IMR-90 (cell line): ENCODE results near the gene ALG11. TPM values are rescaled to one million over a fixed set of nuclear protein-coding genes. Genes with fewer than 3 reads are reported as not detected.
A peak's percentile ranks its signal among the peaks of the same experiment; 100 is the strongest.

Experiments used
- ATAC-seq: fragments of 200-7000 bp; cut with Tn5 transposase; 2 replicates; pipeline ENCODE4 v1.9.1; 2020; ENCODE audit warnings: low read depth, mild to moderate bottlenecking, moderate library complexity
- BruUV-seq: library from RNA; stranded (reverse); fragments of 400-500 nt; replicated peaks from 2 replicates; lab custom pipeline; 2021; lab: Mats Ljungman, UMichigan
- CTCF ChIA-PET: fragments of 300-600 bp; formaldehyde crosslinking; extraction: SDS; loops from one replicate; lab custom pipeline; 2021; ENCODE audit warnings: antibody characterized with exemption; lab: Yijun Ruan, JAX
- POLR2A ChIA-PET: fragments of 300-600 bp; sonication (Branson Sonifier 250); formaldehyde crosslinking; loops from one replicate; lab custom pipeline; 2022; ENCODE audit warnings: antibody characterized with exemption; ENCODE audit not compliant: unreplicated experiment; lab: Charles Lee
- DNase-seq: peaks from one replicate; pipeline ENCODE4 v3.0.0; 2013
- H2AFZ ChIP-seq: replicated peaks from 2 replicates; pipeline ENCODE3; 2013; ENCODE audit warnings: low read length, mild to moderate bottlenecking; ENCODE audit not compliant: poor library complexity
- H2AK5ac ChIP-seq: 2 replicates; pipeline ENCODE4 v1.6.1; 2013; ENCODE audit warnings: low read depth, low read length, inconsistent platforms
- H2AK9ac ChIP-seq: replicated peaks from 2 replicates; pipeline ENCODE3; 2013; ENCODE audit warnings: mild to moderate bottlenecking, low read depth, low read length, moderate library complexity; ENCODE audit not compliant: poor library complexity
- H2BK120ac ChIP-seq: 2 replicates; pipeline ENCODE4 v1.6.1; 2013; ENCODE audit warnings: low read depth, low read length, inconsistent platforms
- H2BK15ac ChIP-seq: 3 replicates; pipeline ENCODE4 v1.6.1; 2013; ENCODE audit warnings: low read depth, low read length, inconsistent platforms
- H2BK20ac ChIP-seq: 2 replicates; pipeline ENCODE4 v1.6.1; 2013; ENCODE audit warnings: low read depth, mild to moderate bottlenecking, inconsistent platforms, low read length, moderate library complexity
- H2BK5ac ChIP-seq: 2 replicates; pipeline ENCODE4 v1.6.1; 2013; ENCODE audit warnings: mild to moderate bottlenecking, low read depth, low read length, inconsistent platforms; ENCODE audit not compliant: poor library complexity, severe bottlenecking
- H3K14ac ChIP-seq: replicated peaks from 2 replicates; pipeline ENCODE4 v1.6.1; 2013; ENCODE audit warnings: low read depth, low read length, inconsistent platforms
- H3K18ac ChIP-seq: 2 replicates; pipeline ENCODE4 v1.6.1; 2013; ENCODE audit warnings: low read depth, low read length, control low read depth
- H3K23ac ChIP-seq: 2 replicates; pipeline ENCODE4 v1.6.1; 2013; ENCODE audit warnings: low read depth, low read length, inconsistent platforms
- H3K27ac ChIP-seq: 2 replicates; pipeline ENCODE4 v1.5.1; 2013; ENCODE audit warnings: mild to moderate bottlenecking, control low read depth, low read length; ENCODE audit not compliant: insufficient read depth
- H3K27me3 ChIP-seq: 2 replicates; pipeline ENCODE4 v1.6.1; 2013; ENCODE audit warnings: low read length; ENCODE audit not compliant: control insufficient read depth, insufficient read depth
- H3K36me3 ChIP-seq: 2 replicates; pipeline ENCODE4 v1.6.1; 2013; ENCODE audit warnings: low read length, mixed read lengths; ENCODE audit not compliant: control insufficient read depth, insufficient read depth
- H3K4ac ChIP-seq: 2 replicates; pipeline ENCODE4 v1.6.1; 2013; ENCODE audit warnings: low read depth, low read length, inconsistent platforms
- H3K4me1 ChIP-seq: 2 replicates; pipeline ENCODE4 v1.6.1; 2013; ENCODE audit warnings: low read length, mixed read lengths; ENCODE audit not compliant: control insufficient read depth, insufficient read depth
- H3K4me2 ChIP-seq: 2 replicates; pipeline ENCODE4 v1.6.1; 2013; ENCODE audit warnings: low read depth, mild to moderate bottlenecking, control low read depth, low read length, moderate library complexity
- H3K4me3 ChIP-seq: 2 replicates; pipeline ENCODE4 v1.5.1; 2013; ENCODE audit warnings: low read depth, mild to moderate bottlenecking, control low read depth, low read length, moderate library complexity; ENCODE audit not compliant: insufficient read depth
- H3K56ac ChIP-seq: 2 replicates; pipeline ENCODE4 v1.6.1; 2013; ENCODE audit warnings: low read length, inconsistent platforms; ENCODE audit not compliant: insufficient read depth; ENCODE audit errors: extremely low read depth
- H3K79me1 ChIP-seq, 2 experiments: 2 replicates each; pipeline ENCODE4 v1.6.1; 2013; ENCODE audit warnings: low read length in 2 of 2, inconsistent platforms in 1 of 2, low read depth in 1 of 2
- H3K9ac ChIP-seq: 2 replicates; pipeline ENCODE4 v1.6.1; 2013; ENCODE audit warnings: low read depth, low read length, control low read depth
- H3K9me1 ChIP-seq: 2 replicates; pipeline ENCODE4 v1.6.1; 2013; ENCODE audit warnings: low read length, inconsistent platforms; ENCODE audit not compliant: insufficient read depth
- H3K9me3 ChIP-seq: 2 replicates; pipeline ENCODE4 v1.6.1; 2013; ENCODE audit warnings: low read length; ENCODE audit not compliant: control insufficient read depth, insufficient read depth
- H4K20me1 ChIP-seq: 2 replicates; pipeline ENCODE4 v1.6.1; 2013; ENCODE audit warnings: low read length, inconsistent platforms; ENCODE audit not compliant: insufficient read depth
- H4K5ac ChIP-seq: 2 replicates; pipeline ENCODE4 v1.6.1; 2013; ENCODE audit warnings: mild to moderate bottlenecking, low read depth, low read length, control low read depth
- H4K8ac ChIP-seq, 2 experiments: 2 replicates each; pipeline ENCODE4 v1.6.1; 2013; ENCODE audit warnings: low read depth in 2 of 2, low read length in 2 of 2, control low read depth in 1 of 2, inconsistent platforms in 1 of 2
- H4K91ac ChIP-seq: 2 replicates; pipeline ENCODE4 v1.6.1; 2013; ENCODE audit warnings: low read depth, low read length, inconsistent platforms; ENCODE audit not compliant: insufficient read depth
- CEBPB ChIP-seq: IDR thresholded peaks from 2 replicates; pipeline ENCODE4 v1.6.1; 2012; ENCODE audit warnings: low read depth, low read length, improper control_type of control experiment
- NFE2L2 ChIP-seq: fragments of 150-350 bp; IDR thresholded peaks from 2 replicates; pipeline ENCODE4 v1.6.1; 2016; ENCODE audit warnings: low read depth, mild to moderate bottlenecking, low read length
- SMC3 ChIP-seq: fragments of 150-350 bp; IDR thresholded peaks from 2 replicates; pipeline ENCODE4 v1.6.1; 2016; ENCODE audit warnings: low read depth, mild to moderate bottlenecking, antibody characterized with exemption, low read length, moderate library complexity
- WGBS, 2 experiments: methylation state at CpG; one replicate each; pipeline versions ENCODE4 v1.1.5 to v1.1.7; 2013; ENCODE audit warnings: missing lambda C conversion rate in 2 of 2; ENCODE audit not compliant: insufficient read length in 1 of 2; ENCODE audit errors: extremely low coverage in 2 of 2; 5-methylcytosine and 5-hydroxymethylcytosine counted together
- dilution Hi-C: fragments of 300-500 bp; cut with HindIII; formaldehyde crosslinking; loops from one replicate; pipeline ENCODE4 v1.14.3; 2018; ENCODE audit warnings: low sequenced_read_pairs; ENCODE audit not compliant: unreplicated experiment
- in situ Hi-C: fragments of 300-500 bp; cut with MboI; formaldehyde crosslinking; loops from 3 replicates; pipeline ENCODE4 v1.14.3; 2019; ENCODE audit warnings: low sequenced_read_pairs, inconsistent platforms, mixed read lengths
- intact Hi-C: fragments of 100-400 bp; cut with micrococcal nuclease; formaldehyde crosslinking; loops from 2 replicates; pipeline ENCODE4 v1.10.0; 2022
- polyA plus RNA-seq, 3 experiments: library from polyadenylated mRNA; depleted of rRNA; stranded (reverse); fragments of >200 nt; gene quantifications; 2 replicates each; pipeline ENCODE4 v1.2.3, GENCODE V29; 2012; ENCODE audit warnings: low replicate concordance in 1 of 3
- total RNA-seq: library from RNA; depleted of rRNA; stranded (reverse); fragments of >200 nt; gene quantifications from 2 replicates; pipeline ENCODE4 v1.2.3, GENCODE V29; 2012
- TF ChIP-seq, protein P1 (sequence below): fragments of 150-350 bp; IDR thresholded peaks from 2 replicates; pipeline ENCODE4 v1.6.1; 2017; ENCODE audit warnings: mild to moderate bottlenecking, antibody characterized with exemption, low read length, low read depth

Gene ALG11
- total and polyA plus RNA-seq, 2 of the 4 experiments (the other 2 are of a cell fraction), result 10.0 to 12.7 TPM

DNA sequence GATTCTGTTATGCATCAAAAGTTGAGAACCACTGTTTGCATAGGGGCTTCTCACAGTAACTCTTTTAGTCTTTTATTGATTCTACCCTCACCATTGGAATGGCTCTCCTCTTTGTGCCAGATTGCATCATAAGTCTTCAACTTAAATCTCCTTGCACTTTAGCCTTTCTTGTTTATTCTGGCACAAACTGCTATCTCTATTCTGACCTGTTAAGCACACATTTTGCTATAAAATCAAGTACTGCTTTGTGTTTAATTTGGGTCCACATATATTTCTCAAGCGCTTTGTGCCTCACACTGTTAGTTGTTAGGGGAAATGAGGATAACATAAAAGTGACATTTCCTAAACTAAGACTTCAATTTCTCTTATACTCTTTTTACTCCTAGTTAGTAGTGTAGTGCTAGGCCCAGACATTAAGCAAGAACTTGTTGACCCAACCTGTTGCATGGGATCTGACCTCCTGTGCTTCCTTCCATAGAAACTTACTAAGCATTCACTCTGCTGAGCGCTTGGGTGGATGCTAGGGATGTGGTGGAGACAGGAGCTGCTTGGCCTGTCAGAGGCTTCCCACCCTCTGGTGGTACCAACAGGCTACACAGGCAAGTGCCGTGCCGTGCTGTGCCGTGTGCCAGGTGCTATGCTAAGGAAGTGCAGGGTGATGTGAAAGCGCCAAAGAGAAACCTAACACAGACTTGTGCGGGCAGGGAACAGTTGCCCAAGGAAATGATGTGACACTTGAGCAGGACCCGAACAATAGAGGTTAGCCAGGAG, 13.5 kb downstream of the ALG11 start:
- Histone ChIP-seq H4K20me1 (no peaks in the 10 kb centered on the region), H2BK5ac (no peak overlapping the region), H3K9me3 (no peaks in the 10 kb centered on the region), H3K14ac (no peak overlapping the region), H3K23ac (no peak overlapping the region), H3K79me1 (peaks cover 7 to 29% of the 10 kb centered on the region in 2 experiments; a peak in 3 of 4 replicates), H2AK9ac (no peak overlapping the region), H3K9ac (no peak overlapping the region), H2BK20ac (no peak overlapping the region), H3K27ac (no peak overlapping the region), H3K9me1 (peaks cover 8% of the 10 kb centered on the region; the same call in 1 of the 2 replicates), H4K91ac (no peak overlapping the region), H4K8ac (no peak overlapping the region), H2BK120ac (no peak overlapping the region), H2BK15ac (no peak overlapping the region), H3K27me3 (no peaks in the 10 kb centered on the region), H3K36me3 (peaks cover 24% of the 10 kb centered on the region), H2AK5ac (no peak overlapping the region), H3K4ac (no peak overlapping the region), H3K4me2 (no peak overlapping the region), H3K18ac (no peak overlapping the region), H2AFZ (no peak overlapping the region), H4K5ac (no peak overlapping the region), H3K4me1 (no peaks in the 10 kb centered on the region), H3K56ac (no peak overlapping the region), H3K4me3 (no peak overlapping the region)
- intact Hi-C loops (no loop called here), in situ Hi-C loops (no loop called here), dilution Hi-C loops (no loop called here)
- ChIA-PET POLR2A (no interaction called here), CTCF (no interaction called here)
- no peak for DNase-seq
- WGBS, 2 experiments, result 83% methylated on average over 1 of the region's 8 CpGs; no CpG with 5 or more reads in 1 of the 2 experiments
- TF ChIP-seq, protein P1, sequence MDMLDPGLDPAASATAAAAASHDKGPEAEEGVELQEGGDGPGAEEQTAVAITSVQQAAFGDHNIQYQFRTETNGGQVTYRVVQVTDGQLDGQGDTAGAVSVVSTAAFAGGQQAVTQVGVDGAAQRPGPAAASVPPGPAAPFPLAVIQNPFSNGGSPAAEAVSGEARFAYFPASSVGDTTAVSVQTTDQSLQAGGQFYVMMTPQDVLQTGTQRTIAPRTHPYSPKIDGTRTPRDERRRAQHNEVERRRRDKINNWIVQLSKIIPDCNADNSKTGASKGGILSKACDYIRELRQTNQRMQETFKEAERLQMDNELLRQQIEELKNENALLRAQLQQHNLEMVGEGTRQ, result no peak
- TF ChIP-seq CEBPB, result 0 out of 2 replicates have a peak, but pooled peaks have one; percentile 32
- TF ChIP-seq SMC3, result no peak
- no peak for TF ChIP-seq NFE2L2
- ATAC-seq, result no peak
- BruUV-seq, result no TSS peak
